HCT116 (cell line): ENCODE data around the gene SLC46A1. TPM values are rescaled to one million over a fixed set of nuclear protein-coding genes. Genes with fewer than 3 reads are reported as not detected.

Experiments used
- ATAC-seq: fragments of 200-7000 bp; cut with Tn5 transposase; 2 replicates; pipeline ENCODE4 v1.9.1; 2020; ENCODE audit warnings: mild to moderate bottlenecking, moderate library complexity
- BruUV-seq: library from RNA; stranded (reverse); fragments of 400-500 nt; replicated peaks from 2 replicates; lab custom pipeline; 2021; lab: Mats Ljungman, UMichigan
- CTCF ChIA-PET: fragments of 300-600 bp; sonication (Branson Sonifier 250); formaldehyde crosslinking; loops from one replicate; lab custom pipeline; 2021; ENCODE audit warnings: antibody characterized with exemption; lab: Charles Lee
- POLR2A ChIA-PET: fragments of 300-600, 350-600 bp; sonication (Branson Sonifier 250); formaldehyde crosslinking; loops from one replicate; lab custom pipeline; 2021; ENCODE audit warnings: antibody characterized with exemption; lab: Charles Lee
- RAD21 ChIA-PET, 2 experiments: fragments of 300-600 bp; sonication (Branson Sonifier 250); formaldehyde crosslinking; loops; one replicate each; lab custom pipeline; 2023; ENCODE audit warnings: low total read pairs in 2 of 2; ENCODE audit not compliant: uncharacterized antibody in 2 of 2, unreplicated experiment in 2 of 2, low non-redundant PET in 1 of 2; lab: Charles Lee
- DNase-seq: peaks from one replicate; pipeline ENCODE4 v3.0.0-alpha.2; 2010; ENCODE audit warnings: low read depth, low spot score
- H2AFZ ChIP-seq: fragments of 200-600 bp; shearing (Covaris generic), sonication (generic); 2 replicates; pipeline ENCODE4 v1.6.1; 2017; ENCODE audit warnings: low read depth, mixed run types, mixed read lengths, antibody characterized with exemption, low read length; ENCODE audit not compliant: poor library complexity, severe bottlenecking
- H3K27ac ChIP-seq: 2 replicates; pipeline ENCODE4 v1.5.1; 2012; ENCODE audit warnings: low read depth, low read length
- H3K27me3 ChIP-seq: fragments of 200-600 bp; sonication (generic); 2 replicates; pipeline ENCODE4 v1.6.1; 2016; ENCODE audit warnings: mixed run types, low read length, mixed read lengths; ENCODE audit not compliant: insufficient read depth
- H3K36me3 ChIP-seq, 2 experiments: fragments of 200-500 bp in 1 of 2; fragments of 200-600 bp in 1 of 2; sonication (Bioruptor generic) in 1 of 2; sonication (generic) in 1 of 2; 2 replicates each; pipeline versions ENCODE4 v1.5.1 to v1.6.1; 2014 to 2016; ENCODE audit warnings: low read length in 2 of 2, inconsistent platforms in 1 of 2, mixed read lengths in 1 of 2, mixed run types in 1 of 2; ENCODE audit not compliant: insufficient read depth in 2 of 2, control insufficient read depth in 1 of 2
- H3K4me1 ChIP-seq, 2 experiments: fragments of 200-600 bp in 1 of 2; sonication (generic) in 1 of 2; 2 replicates each; pipeline versions ENCODE4 v1.5.1 to v1.6.1; 2012 to 2017; ENCODE audit warnings: low read length in 2 of 2, inconsistent platforms in 1 of 2, mild to moderate bottlenecking in 1 of 2, mixed read lengths in 1 of 2, mixed run types in 1 of 2, moderate library complexity in 1 of 2; ENCODE audit not compliant: insufficient read depth in 2 of 2, control insufficient read depth in 1 of 2
- H3K4me2 ChIP-seq: fragments of 200-600 bp; sonication (generic); 2 replicates; pipeline ENCODE4 v1.6.1; 2017; ENCODE audit warnings: mixed run types, low read length, mixed read lengths
- H3K4me3 ChIP-seq, 2 experiments: fragments of 200-600 bp in 1 of 2; sonication (generic) in 1 of 2; replicated peaks in 1 of 2; 2 replicates each; pipeline ENCODE4 v1.5.1; 2011 to 2016; ENCODE audit warnings: low read length in 2 of 2, control low read depth in 1 of 2, low read depth in 1 of 2, mild to moderate bottlenecking in 1 of 2, mixed read lengths in 1 of 2, mixed run types in 1 of 2
- H3K79me2 ChIP-seq: fragments of 200-600 bp; sonication (generic); 2 replicates; pipeline ENCODE4 v1.6.1; 2017; ENCODE audit warnings: mild to moderate bottlenecking, mixed run types, low read length, moderate library complexity, mixed read lengths; ENCODE audit not compliant: insufficient read depth
- H3K9ac ChIP-seq: fragments of 200-600 bp; sonication (generic); 2 replicates; pipeline ENCODE4 v1.6.1; 2016; ENCODE audit warnings: low read length, mixed read lengths
- H3K9me2 ChIP-seq: fragments of 200-600 bp; sonication (generic), shearing (Covaris generic); 2 replicates; pipeline ENCODE4 v1.6.1; 2017; ENCODE audit warnings: mixed run types, mild to moderate bottlenecking, moderate library complexity; ENCODE audit not compliant: insufficient read depth
- H3K9me3 ChIP-seq, 2 experiments: fragments of 200-500 bp in 1 of 2; fragments of 200-600 bp in 1 of 2; sonication (Bioruptor generic) in 1 of 2; sonication (generic) in 1 of 2; 2 replicates each; pipeline ENCODE4 v1.6.1; 2014 to 2017; ENCODE audit warnings: low read length in 2 of 2, mixed read lengths in 2 of 2, inconsistent platforms in 1 of 2, low read depth in 1 of 2, mild to moderate bottlenecking in 1 of 2, mixed run types in 1 of 2, moderate library complexity in 1 of 2; ENCODE audit not compliant: control insufficient read depth in 1 of 2, insufficient read depth in 1 of 2
- H4K20me1 ChIP-seq: fragments of 200-600 bp; sonication (generic), shearing (Covaris generic); 2 replicates; pipeline ENCODE4 v1.6.1; 2017; ENCODE audit warnings: mixed run types, mild to moderate bottlenecking, moderate library complexity; ENCODE audit not compliant: insufficient read depth
- CEBPB ChIP-seq: IDR thresholded peaks from 2 replicates; pipeline ENCODE4 v1.6.1; 2012; ENCODE audit warnings: low read depth
- EGR1 ChIP-seq: IDR thresholded peaks from 2 replicates; pipeline ENCODE4 v1.6.1; 2012; ENCODE audit warnings: low read depth
- ELF1 ChIP-seq: IDR thresholded peaks from 2 replicates; pipeline ENCODE4 v1.6.1; 2012; ENCODE audit warnings: low read depth, borderline replicate concordance
- EZH2 ChIP-seq: fragments of 200-600 bp; sonication (generic); IDR thresholded peaks from 2 replicates; pipeline ENCODE4 v1.6.1; 2017; ENCODE audit warnings: antibody characterized with exemption, mixed run types
- EZH2phosphoT487 ChIP-seq: fragments of 200-600 bp; IDR thresholded peaks from 2 replicates; pipeline ENCODE4 v1.6.1; 2018; ENCODE audit warnings: antibody characterized with exemption, borderline replicate concordance
- FOSL1 ChIP-seq: IDR thresholded peaks from 2 replicates; pipeline ENCODE4 v1.6.1; 2012; ENCODE audit warnings: low read depth
- POLR2AphosphoS5 ChIP-seq: IDR thresholded peaks from 2 replicates; pipeline ENCODE4 v1.6.1; 2011; ENCODE audit warnings: mild to moderate bottlenecking, low read depth, low read length, moderate library complexity
- REST ChIP-seq: IDR thresholded peaks from 2 replicates; pipeline ENCODE4 v1.6.1; 2012; ENCODE audit warnings: low read depth
- SIN3A ChIP-seq: IDR thresholded peaks from 2 replicates; pipeline ENCODE4 v1.6.1; 2012; ENCODE audit warnings: low read depth
- SRF ChIP-seq: IDR thresholded peaks from 2 replicates; pipeline ENCODE4 v1.6.1; 2012; ENCODE audit warnings: low read depth
- TCF7L2 ChIP-seq: IDR thresholded peaks from 2 replicates; pipeline ENCODE4 v1.7.0; 2011; ENCODE audit warnings: borderline replicate concordance, inconsistent platforms; ENCODE audit not compliant: insufficient read depth, insufficient read length; ENCODE audit errors: extremely low read depth
- YY1 ChIP-seq: IDR thresholded peaks from 2 replicates; pipeline ENCODE4 v1.6.1; 2011; ENCODE audit warnings: low read length, low read depth, moderate library complexity, mild to moderate bottlenecking; ENCODE audit not compliant: insufficient replicate concordance; ENCODE audit errors: extremely low read depth
- ZNF274 ChIP-seq: fragments of 200-500 bp; sonication (Bioruptor generic); IDR thresholded peaks from 2 replicates; pipeline ENCODE4 v1.6.1; 2014; ENCODE audit warnings: mild to moderate bottlenecking, low read depth, low read length, inconsistent platforms
- intact Hi-C: fragments of 100-400 bp; cut with micrococcal nuclease; formaldehyde crosslinking; loops from 2 replicates; pipeline ENCODE4 v1.10.0; 2022
- total RNA-seq: library from RNA; stranded (reverse); gene quantifications from one replicate; pipeline ENCODE4 v1.2.1, GENCODE V29; 2021; ENCODE audit not compliant: unreplicated experiment
- TF ChIP-seq, protein P1 (sequence below): IDR thresholded peaks from 2 replicates; pipeline ENCODE4 v1.6.1; 2012
- TF ChIP-seq, protein P2 (sequence below): IDR thresholded peaks from 2 replicates; pipeline ENCODE4 v1.6.1; 2012
- TF ChIP-seq, protein P3 (sequence below): IDR thresholded peaks from 2 replicates; pipeline ENCODE4 v1.6.1; 2011; ENCODE audit warnings: mild to moderate bottlenecking, low read length, moderate library complexity; ENCODE audit not compliant: insufficient replicate concordance; ENCODE audit errors: extremely low read depth

Gene SLC46A1
- total RNA-seq, 1 experiment from 2014 or later: 17.8 TPM

DNA sequence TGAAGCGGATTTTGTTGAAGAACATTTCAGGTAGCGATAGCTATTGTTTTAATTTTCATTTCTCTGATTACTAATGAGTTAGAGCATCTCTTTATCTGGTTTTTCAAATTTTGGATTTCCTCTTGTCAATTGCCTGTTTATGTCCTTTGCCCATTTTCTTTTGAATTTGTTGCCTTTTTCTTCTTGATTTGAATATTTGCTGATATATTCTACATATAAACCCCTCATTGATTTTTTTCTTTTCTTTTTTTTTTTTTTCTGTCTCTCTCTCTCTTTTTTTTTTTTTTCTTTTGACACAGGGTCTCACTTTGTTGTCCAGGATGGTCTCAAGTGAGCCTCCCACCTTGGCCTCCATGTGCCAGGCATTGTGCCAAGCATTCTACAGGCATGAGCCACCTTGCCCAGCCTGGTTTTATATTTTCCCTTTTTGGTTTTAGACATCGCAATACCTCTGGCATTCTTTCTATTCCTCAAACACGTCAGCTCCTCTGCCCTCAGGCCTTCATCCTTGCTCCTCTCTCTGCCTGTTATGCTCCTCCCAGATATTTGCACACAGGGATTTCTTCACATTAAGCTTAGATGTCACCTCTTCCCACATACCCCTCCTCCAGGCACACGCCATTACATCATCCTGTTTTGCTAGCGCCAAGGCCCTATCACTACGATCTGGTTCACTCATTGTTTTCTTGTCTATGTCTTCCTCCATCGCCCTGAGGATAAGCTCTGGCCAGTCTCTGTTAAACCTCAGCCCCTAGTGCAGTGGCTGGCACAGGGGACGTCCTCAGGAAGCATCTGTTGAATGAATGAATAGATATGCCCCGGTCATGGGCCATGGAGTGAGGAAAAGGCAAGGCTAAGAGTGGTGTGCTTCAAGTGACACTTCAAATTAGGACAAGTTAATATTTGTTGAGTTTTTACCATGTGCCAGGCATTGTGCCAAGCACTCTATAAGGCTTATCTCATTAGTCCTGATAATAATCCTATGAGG lies 25.9 kb downstream of the SLC46A1 start:
- Histone ChIP-seq H3K4me2 (no peak overlapping the region), H3K9me3 (no peaks in the 10 kb centered on the region), H3K4me3 (no peak overlapping the region), H3K9ac (no peak overlapping the region), H3K27me3 (no peaks in the 10 kb centered on the region), H3K27ac (no peak overlapping the region), H3K4me1 (no peaks in the 10 kb centered on the region), H3K79me2 (no peaks in the 10 kb centered on the region), H2AFZ (no peak overlapping the region), H3K9me2 (no peaks in the 10 kb centered on the region), H4K20me1 (no peaks in the 10 kb centered on the region), H3K36me3 (no peaks in the 10 kb centered on the region)
- BruUV-seq: no TSS peak
- CTCF ChIA-PET: no interaction called here
- intact Hi-C loops: loop anchor here (10.0 kb wide), 2 partner anchors 65 kb away; partner anchors contain the start of gene TMEM97
- RAD21 ChIA-PET: no interaction called here
- POLR2A ChIA-PET: no interaction called here
- no peak for DNase-seq
- TF ChIP-seq REST (no peak), FOSL1 (no peak), YY1 (no peak), EZH2phosphoT487 (no peak), EZH2 (no peak), SRF (no peak), EGR1 (no peak), ZNF274 (no peak), SIN3A (no peak), ELF1 (no peak), CEBPB (no peak), TCF7L2 (no peak), POLR2AphosphoS5 (no peak)
- TF ChIP-seq, protein P1, sequence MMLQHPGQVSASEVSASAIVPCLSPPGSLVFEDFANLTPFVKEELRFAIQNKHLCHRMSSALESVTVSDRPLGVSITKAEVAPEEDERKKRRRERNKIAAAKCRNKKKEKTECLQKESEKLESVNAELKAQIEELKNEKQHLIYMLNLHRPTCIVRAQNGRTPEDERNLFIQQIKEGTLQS: no peak
- TF ChIP-seq, protein P2, sequence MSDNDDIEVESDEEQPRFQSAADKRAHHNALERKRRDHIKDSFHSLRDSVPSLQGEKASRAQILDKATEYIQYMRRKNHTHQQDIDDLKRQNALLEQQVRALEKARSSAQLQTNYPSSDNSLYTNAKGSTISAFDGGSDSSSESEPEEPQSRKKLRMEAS: no peak
- TF ChIP-seq, protein P3, sequence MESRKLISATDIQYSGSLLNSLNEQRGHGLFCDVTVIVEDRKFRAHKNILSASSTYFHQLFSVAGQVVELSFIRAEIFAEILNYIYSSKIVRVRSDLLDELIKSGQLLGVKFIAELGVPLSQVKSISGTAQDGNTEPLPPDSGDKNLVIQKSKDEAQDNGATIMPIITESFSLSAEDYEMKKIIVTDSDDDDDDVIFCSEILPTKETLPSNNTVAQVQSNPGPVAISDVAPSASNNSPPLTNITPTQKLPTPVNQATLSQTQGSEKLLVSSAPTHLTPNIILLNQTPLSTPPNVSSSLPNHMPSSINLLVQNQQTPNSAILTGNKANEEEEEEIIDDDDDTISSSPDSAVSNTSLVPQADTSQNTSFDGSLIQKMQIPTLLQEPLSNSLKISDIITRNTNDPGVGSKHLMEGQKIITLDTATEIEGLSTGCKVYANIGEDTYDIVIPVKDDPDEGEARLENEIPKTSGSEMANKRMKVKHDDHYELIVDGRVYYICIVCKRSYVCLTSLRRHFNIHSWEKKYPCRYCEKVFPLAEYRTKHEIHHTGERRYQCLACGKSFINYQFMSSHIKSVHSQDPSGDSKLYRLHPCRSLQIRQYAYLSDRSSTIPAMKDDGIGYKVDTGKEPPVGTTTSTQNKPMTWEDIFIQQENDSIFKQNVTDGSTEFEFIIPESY: no peak
- no peak for ATAC-seq
